Measurements from ENCODE around the gene ASXL2.
"Not testable (repeated sequence)": the region's sequence is repeated elsewhere in the genome, so short reads cannot be mapped to it uniquely, and the experiment has no call there.

The ASXL2 gene

GRCh38 chr2:25832897-25833296, 45.4 kb downstream of the ASXL2 start:
- DNase-seq (ENCODE audit: low spot score), result no peak

- no peak for DNase-seq (ENCODE audit: low spot score)
These were observed 46.4 kb downstream of the ASXL2 start for GRCh38 chr2:25831746-25832449.

GRCh38 chr2:25829828-25830227, 48.5 kb downstream of the ASXL2 start:
- DNase-seq (ENCODE audit: low spot score), result no peak

- DNase-seq (ENCODE audit: low spot score), result no peak
These were observed 48.9 kb downstream of the ASXL2 start for GRCh38 chr2:25829377-25829704.

GRCh38 chr2:25828532-25829376, 49.5 kb downstream of the ASXL2 start:
- not testable (repeated sequence) for DNase-seq (ENCODE audit: low spot score)

DNA sequence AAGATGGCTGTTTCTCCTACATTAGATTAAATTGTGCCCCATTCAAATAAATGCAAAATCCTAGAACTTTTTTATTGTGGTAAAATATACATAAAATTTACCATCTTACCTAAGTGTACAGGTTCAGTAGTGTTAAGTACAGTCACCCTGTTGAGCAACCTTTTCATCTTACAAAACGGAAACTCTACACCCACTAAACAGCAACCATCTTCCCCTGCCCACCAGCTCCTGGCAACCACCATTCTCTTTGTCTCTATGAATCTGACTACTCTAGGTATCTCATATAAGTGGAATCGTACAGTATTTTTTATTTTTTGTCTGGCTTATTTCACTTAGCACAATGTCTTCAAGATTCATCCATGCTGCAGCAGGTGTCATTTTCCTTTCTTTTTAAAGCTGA, 53.0 kb downstream of the ASXL2 start:
- DNase-seq (ENCODE audit: low spot score), result no peak

DNA sequence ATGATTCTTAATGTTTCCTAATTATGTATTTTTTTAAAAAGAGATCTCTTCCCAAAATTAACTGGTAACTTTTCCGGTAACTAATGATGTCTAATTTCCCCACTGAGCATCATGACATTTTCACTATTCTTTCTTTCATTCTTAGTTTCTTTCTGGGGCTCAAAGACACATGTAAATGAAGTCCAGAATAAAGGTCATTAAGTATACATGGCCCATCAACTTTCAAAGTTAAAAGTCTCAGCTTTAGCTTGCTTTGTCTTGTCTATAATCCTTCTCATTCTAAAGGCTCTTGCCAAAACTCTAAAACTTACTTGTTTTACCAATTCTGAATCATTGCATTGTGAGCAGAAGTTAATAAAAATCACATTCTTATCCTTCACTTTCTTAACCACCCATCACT, 53.6 kb downstream of the ASXL2 start:
- DNase-seq (ENCODE audit: low spot score), result no peak

DNA sequence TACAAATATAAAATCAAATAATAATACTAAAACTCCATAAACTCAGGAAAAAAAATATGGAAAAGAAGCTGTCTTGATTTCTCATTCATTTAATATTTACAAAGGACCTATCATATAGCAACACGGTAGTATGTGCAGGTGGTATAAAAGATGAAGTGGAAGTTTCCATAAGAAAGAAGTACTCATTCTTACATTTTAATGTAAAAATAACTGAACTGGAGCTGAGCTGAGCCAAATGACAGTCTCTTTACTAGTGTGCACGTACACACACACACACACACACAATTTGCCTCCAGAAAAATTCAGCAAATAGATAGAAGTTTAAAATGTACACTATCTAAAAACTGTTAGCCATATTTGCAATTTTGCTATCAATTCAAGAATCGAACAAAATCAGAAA, 54.1 kb downstream of the ASXL2 start:
- DNase-seq (ENCODE audit: low spot score), result no peak

DNA sequence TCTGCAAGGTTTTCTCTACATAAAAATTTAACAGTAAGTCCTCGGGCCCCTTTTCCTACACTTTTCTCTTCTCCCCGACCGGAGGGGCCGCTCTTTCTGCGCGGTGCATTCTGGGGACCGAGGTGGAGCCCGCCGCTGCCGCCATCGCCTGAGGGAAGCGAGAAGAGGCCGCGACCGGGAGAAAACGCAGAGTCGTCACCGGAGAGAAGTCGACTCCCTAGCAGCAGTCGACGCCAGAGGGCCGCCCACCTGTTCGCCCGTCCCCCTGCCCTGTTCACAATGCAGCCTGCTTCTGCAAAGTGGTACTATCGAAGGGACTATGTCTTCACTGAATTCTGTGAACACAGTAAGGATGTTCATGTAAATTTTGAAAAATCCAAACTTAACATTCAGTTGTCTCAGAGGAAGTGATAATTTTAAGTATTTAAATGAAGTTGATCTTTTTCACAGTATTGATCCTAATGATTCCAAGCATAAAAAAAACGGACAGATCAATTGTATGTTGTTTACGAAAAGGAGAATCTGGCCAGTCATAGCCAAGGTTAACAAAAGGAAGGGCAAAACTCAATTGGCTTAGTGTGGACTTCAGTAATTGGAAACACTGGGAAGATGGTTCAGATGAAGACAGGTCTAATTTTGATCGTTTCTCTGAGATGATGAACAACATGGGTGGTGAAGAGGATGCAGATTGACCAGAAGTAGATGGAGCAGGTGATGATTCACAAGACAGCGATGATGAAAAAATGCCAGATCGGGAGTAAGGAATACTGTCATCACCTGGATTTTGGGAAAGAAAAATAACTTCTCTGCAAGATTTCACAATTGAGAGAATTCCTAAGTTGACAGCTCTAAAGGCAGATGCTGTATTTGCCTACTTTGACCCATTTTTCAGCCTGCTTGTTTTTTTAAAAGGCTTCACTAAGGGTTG, 55.8 kb downstream of the ASXL2 start:
- no peak for DNase-seq (ENCODE audit: low spot score)

DNA sequence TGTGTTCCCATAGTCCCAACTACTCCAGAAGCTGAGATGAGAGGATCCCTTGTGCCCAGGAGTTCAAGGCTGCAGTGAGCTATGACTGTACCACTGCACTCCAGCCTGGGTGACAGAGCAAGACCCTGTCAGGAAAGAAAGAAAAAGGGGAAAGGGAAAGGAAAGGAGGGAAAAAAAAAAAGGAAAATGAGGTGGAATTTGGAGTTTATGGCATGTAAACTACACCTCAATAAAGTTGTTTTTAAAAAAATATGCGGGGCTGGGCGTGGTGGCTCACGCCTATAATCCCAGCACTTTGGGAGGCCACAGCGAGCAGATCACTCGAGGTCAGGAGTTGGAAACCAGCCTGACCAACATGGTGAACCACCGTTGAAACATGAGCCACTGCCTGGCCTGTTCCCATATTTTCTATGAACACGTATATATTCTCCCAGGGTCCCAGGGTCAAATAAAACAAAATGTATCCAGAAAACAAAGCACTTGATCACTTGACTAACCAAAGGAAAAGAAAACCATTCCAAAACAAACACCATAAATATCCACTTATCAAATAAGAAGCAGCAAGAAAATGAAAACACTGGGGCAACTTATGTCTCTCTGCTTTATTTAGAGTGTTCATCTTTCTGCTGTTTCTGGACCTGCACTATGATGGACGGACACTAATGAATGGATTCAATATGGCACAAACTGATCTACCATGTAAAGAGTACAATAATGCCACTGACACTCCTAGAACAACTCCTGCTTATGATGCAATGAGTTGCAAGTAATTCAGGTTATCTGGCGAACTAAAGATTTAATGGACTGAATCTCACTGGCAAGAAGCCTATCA, 56.8 kb downstream of the ASXL2 start:
- DNase-seq (ENCODE audit: low spot score), result no peak

DNA sequence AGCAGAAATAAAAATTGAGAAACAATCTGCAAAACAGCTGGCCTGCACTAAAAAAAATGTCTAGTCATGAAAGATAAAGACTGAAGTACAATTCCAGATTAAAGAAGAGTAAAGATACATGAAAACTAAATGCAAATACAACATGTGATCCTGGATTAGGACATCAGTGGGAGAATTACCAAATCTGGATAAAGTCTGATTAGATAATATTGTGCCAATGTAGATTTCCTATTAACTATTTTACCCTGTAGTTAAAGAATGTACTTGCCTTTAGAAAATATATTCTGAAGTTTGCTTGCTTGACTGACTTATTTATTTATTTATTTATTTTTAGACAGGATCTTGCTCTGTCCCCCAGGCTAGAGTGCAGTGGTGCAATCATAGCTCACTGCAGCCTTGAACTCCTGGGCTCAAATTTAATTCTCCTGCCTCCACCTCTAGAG, 58.7 kb downstream of the ASXL2 start:
- no peak for DNase-seq (ENCODE audit: low spot score)

DNA sequence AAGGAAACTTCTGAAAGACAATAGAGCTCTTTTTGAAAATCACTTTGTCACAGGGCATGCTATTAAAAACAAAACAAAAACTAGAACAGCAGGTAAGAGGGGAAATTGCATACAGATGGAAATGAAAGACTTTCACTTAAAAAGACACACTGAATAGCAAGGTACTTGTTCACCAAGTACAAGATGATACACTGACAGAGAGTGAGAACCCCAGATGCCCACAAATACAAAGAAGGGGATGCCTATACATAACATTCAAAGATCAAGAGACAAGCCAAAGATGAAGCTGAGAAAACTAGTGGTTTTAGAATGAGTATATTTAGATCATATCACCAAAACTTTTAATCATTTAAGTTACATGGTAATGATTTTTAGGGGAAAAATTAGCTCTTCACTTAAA, 60.7 kb downstream of the ASXL2 start:
- no peak for DNase-seq (ENCODE audit: low spot score)

- no peak for DNase-seq (ENCODE audit: low spot score)
These were observed 61.3 kb downstream of the ASXL2 start for GRCh38 chr2:25817006-25817405.

DNA sequence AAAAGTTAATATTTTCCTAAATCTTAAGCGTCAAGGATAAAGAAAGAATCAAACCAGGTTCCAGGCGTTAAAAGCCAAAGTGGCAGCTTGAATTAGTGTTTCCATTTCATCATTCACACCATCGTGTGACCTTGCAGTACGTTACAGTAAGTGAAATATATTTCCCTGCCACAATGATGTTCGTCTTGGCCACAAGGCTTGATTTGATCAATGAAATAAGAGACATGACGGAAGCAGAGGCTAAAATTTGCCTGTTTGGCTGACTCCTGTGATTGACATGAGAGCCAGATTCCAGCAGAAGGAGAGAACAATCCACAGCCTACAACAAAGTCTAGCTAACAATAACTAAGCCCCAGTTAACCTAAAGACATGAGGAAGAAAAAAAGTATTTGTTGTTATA, 62.0 kb downstream of the ASXL2 start:
- DNase-seq (ENCODE audit: low spot score), result no peak

- no peak for DNase-seq (ENCODE audit: low spot score)
These were observed 63.6 kb downstream of the ASXL2 start for GRCh38 chr2:25814681-25815080.

DNA sequence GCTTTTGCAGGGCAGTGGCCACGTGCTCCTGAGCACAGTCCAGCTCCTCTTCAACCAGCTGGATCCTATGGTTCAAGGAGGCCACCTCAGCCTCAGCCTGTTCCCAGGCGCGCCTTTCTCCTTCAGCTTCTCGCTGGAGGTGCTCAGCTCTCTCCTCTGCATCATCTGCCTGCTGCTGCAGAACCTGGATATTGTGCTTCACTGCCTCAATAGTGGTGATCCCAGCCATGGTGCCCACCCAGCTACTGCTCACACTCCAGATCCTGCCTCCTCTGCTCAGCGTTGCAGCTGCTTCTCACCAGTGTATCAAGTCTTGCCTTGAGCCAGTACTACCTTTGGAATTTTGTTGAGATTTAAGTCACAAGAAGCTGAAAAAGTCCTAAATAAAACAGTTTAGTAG, 67.9 kb downstream of the ASXL2 start:
- no peak for DNase-seq (ENCODE audit: low spot score)

- DNase-seq (ENCODE audit: low spot score), result no peak
These were observed 68.6 kb downstream of the ASXL2 start for GRCh38 chr2:25809646-25810045.

DNA sequence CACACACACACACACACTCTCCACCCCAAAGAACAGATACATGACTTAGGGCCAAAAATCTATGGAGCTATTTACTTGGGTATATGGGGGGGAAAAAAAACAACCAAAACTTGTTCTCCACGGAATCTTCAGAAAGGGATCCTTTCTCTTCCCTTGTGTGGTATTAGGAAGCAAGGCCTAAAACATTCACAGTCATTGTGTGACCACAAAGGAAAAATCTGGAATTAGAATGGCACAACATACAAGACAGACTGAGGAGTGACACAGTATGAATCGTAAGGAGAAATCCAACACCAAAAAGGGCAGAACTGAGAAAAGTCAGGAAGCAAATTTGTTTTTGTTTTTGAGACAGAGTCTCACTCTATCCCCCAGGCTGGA, 70.3 kb downstream of the ASXL2 start:
- DNase-seq (ENCODE audit: low spot score), result no peak

GRCh38 chr2:25806941-25807340, 71.3 kb downstream of the ASXL2 start:
- DNase-seq (ENCODE audit: low spot score), result no peak

GRCh38 chr2:25805987-25806386, 72.3 kb downstream of the ASXL2 start:
- no peak for DNase-seq (ENCODE audit: low spot score)

- no peak for DNase-seq (ENCODE audit: low spot score)
These were observed 73.9 kb downstream of the ASXL2 start for GRCh38 chr2:25804338-25804737.

DNA sequence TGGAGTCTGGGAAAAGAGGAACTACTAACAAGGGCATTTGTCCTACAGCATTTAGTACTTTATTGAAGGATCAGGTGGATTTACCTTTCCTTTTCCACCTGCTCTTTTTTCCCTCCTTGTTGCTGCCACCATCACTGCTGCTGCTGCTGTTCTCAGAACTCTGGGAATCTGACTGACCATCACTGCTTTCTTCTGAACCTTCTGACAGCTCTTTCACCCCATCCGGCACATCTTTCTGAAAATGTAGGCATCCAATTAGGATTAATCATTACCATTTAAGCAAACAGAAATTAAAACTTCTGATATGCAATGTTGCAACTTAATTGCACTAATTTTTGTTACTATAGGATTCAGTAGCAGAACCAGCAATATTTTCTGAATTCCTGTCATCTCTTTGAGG, 79.0 kb downstream of the ASXL2 start:
- no peak for DNase-seq (ENCODE audit: low spot score)

All from pons (tissue), 1 donor.